Stimulated activated CD4-positive, alpha-beta T cell treated with anti-CD3 and anti-CD28 coated beads, TNF-alpha, amount 100 ng/mL, for 1 hour (primary cell): ENCODE results near the gene ADGRL2.

Source experiments
- DNase-seq, 3 donors: peaks; one replicate each; pipeline ENCODE4 v3.0.0-alpha.2; 2020; ENCODE audit warnings: low read depth in 3 of 3, low spot score in 1 of 3

The ADGRL2 gene

DNA sequence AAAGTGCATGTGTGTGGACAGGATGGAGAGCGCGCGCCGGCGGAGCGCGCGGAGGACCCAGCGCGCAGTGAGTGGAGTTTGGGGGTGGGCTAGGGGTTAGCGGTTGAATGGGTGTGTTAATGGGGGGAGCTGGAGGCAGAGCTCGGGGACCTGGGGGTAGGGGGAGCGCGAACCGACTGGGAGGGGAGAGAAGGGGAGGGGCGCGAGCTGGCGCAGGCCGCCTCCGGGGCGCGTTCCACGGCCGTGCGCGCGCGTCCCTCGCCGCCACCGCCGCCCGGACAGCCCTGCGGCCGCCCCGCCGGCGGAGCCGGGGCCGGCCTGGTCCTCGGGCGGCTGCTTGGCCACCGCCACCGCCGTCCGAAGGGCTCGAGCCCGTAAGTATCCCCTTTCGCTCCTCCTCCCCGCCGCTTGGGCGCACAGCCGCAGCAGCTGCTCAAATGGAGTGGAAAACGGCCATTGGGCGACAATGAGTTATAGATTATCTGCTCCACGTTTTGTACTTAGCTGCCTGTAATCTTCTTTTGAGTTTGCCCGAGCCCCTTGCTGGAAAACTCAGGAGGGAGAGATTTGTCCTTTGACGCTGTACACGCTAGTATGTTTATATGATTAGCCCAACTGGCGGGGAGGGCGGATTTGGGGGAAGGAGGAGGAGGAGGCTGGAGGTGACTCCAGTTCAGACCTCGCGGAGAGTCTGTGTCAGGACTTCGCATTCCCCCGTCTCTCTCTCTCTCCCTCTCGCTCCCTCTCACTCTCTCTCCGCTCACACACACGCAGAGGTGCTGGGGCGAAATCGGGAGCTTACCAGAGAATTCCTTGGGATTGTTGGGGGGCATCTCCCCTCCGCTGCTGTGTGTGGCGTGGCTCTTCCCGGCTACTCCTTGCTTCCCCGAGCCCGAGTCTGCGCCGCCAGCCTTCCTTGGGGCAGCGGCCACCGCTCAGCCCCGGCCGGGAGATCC is at the start of gene ADGRL2:
Gene ADGRL2, plus strand, starts transcription at position 240 of the 956 bp plus-strand sequence. CDS start 36,051 bp downstream, outside the sequence.
- DNase-seq, result no peak

DNA sequence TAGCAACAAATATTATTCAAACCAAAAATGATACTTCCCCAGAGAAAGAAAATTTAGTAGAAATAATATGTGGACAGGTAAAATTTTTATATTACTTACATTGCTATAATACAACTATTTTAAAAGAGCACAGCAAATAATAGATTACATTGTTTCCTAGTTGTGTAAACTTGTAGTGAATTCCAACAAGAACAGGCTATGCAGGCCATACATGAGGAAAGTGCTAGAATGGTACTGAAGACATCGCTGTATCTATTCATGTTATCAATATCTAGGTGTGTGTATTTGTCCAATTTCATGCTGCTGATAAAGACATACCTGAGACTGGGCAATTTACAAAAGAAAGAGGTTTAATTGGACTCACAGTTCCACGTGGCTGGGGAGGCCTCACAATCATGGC is 47.9 kb upstream of the ADGRL2 start:
- DNase-seq, result no peak

DNA sequence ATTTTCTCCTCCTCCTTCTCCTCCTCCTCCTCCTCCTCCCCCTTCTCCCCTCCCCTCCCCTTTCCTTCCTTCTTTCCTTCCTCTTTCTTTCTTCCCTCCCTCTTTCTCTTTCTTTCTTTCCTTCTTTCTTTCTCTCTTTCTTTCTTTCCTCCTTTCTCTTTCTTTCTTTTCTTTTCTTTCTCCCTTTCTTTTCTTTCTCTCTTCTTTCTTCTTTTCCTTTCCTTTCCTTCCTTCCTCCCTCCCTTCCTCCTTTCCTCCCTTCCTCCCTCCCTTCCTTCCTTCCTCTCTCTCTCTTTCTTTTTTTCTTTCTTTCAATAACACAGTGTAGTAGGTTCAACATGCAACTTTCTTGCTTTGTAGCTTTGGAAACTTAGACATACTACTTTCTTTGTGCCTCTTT is 46.3 kb upstream of the ADGRL2 start:
- DNase-seq, result no peak

DNA sequence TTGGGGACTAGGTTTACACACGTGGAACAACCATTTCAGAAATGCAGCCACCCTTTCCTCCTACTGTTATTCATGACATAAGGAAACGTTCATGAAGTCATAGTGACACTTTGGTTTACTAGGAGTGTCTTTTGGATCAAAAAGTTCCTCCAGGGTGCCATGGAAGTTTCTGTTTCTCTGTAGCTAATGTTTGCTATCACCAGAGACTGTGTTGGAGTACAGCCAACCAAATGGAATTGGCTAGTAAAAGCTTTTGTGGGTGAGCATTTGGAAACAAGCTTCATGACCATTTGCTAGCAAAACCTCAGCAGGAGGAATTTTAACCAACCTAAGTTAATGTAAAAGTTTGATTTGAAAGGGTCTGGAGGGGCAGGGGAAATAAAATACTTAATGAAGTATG is 43.9 kb upstream of the ADGRL2 start:
- DNase-seq, result no peak

DNA sequence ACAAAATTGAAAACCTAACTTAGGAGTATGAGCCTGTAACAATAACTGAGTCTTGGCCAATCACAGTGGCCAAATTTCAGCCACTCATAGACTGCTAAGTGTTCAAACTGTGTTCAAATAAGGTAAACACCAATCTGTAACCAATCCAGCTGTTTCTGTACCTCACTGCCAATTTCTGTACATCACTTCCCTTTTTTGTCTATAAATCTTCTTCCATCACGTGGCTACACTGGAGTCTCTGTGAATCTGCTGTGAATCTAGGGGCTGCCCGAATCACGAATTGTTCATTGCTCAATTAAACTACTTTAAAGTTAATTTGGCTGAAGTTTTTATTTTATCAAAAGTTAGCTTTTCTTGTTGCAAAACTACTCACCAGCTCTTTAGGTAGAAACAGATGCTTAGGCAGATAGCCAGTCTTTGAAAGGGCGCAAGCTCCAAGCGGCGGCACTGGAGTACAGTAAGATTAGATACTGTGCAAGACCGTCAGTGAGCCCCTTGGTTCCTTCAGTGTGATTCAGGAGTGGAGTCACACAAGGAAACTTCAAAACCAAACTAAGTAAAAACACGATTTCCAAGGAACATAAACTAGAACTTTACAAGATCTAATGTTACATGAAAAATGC is 43.2 kb upstream of the ADGRL2 start:
- no peak for DNase-seq

DNA sequence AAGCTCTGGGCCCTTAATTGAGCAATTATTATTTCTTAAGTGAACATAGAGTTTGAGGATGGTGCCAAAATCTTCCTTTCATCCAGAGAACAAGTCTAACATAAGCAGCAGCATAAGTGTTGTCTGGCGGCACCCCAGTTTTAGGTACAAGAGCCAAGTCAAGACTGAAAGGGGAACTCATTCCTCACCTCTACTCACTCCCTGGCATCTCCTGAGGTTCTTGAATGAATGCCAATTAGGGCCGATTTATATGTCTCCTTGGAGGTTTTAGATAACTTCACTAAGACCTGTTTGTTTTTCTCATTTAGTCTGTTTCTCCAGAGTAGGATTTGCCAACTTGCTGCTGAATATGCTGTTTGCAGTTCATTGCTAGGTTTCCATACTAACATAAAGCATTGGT is 42.6 kb upstream of the ADGRL2 start:
- DNase-seq, result no peak

DNA sequence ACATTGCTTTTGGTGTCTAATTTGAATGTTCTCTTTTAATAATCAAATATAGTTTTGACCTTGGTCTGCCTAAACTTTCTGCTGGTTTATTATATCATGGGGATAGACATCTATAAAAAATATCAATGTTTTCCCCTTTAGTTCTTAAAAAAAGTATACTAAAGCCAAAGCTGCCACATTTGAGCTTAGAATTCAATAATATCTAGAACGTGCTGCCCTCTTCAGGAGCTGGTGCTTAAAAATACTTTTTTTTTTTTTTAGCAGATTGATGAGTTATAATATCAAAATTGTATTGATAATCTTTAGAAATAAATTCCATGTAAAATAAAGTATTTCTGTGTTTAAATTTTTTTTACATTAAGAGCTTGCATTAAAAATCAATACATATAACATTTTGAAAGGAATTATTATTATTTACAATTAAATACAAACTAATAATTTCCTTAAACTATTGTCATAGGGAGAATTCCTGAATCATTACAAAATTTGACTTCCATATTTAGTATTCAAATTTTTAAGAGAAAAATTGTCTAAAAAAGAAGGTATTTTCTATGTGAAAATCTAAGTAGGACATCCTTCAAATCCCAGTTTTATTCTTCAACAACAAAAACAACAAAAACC is 40.1 kb upstream of the ADGRL2 start:
- DNase-seq, result no peak

DNA sequence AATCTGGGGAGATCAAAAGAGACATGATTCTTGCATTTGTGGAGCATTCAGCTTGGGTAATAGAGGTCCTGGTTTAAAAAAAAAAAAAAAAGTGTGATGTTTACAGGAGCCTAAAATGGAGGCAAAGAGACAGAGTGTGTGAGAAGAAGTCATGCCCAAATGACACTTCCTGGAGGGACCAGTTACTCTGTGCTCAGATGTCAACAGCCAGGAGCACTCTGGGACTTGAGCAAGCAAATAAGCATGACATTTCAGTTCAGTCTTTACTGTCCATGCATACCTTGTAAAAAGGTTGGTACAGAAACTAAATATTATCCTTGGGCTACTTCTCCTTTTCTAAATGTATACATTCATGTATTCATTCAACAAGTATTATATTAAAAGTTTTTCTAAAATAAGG is 25.2 kb upstream of the ADGRL2 start:
- DNase-seq, result no peak

DNA sequence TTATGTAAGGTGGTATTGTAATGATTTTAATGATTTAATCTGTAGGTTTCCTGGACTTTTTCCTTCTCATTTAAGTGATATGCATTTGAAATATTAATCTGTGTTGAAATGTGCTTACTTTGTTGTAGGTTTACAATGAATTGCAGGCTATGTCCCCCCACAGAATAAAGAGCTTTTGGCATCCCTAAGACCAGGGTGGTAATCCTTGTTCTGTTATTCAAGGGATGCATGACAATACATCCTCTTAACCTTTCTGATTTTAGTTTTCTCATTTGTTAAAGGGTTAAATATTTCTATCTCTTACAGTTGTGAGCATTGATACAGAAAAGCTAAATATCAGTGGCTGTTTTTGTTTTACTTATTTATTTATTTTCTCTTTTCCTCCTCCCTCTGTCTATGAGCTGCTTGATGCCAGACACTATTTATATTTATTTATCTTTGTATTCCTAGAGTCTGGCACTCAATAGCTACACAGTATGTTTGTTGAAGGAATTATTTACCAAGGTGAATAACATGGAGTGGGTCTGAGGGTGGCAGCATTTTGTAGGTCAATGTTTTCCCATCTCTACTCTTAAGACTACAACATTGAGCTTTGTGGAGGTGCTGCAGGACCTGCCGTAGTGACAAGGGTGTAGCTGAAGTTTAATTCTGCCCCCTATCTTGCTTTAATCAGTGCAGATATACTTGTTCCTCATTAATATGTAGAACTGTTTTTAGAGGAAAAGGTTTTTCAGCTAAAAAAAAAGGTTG is 19.9 kb upstream of the ADGRL2 start:
- DNase-seq, result no peak

DNA sequence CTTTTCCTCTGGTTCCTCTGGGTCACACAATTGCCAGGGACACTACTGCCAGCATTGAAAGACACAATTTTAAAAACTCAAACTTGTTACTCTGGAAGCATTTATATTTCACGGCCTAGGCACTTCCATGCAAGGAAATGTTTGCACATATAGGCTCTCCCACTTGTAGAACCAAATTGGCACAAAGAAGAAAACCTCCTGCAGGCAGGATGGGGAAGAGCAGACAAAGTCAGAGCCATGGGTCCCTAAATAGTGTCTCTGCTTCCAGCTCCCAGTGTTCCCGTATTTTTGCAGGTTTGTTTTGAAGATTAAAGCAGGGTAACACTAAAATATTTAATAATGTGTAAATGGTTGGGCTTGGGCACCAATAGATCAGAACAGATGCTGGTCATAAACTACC is 19.0 kb upstream of the ADGRL2 start:
- no peak for DNase-seq

DNA sequence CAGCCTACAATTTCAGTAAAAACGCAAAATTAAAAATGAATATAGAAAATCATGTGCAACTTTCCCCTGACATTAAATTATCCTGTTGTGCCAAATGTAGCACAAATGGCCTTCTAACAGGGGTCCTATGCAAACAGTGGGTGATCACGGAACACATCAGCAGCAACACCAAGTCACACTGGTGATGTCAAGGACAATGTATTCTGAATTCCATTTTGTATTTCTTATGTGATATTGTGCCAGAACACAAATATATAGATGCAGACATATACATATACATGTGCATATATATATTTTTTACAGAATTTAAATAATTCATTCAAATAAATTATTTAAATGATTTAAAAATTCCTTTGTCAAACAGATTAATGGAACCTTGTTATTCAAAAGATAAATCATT is 8.6 kb upstream of the ADGRL2 start:
- no peak for DNase-seq

DNA sequence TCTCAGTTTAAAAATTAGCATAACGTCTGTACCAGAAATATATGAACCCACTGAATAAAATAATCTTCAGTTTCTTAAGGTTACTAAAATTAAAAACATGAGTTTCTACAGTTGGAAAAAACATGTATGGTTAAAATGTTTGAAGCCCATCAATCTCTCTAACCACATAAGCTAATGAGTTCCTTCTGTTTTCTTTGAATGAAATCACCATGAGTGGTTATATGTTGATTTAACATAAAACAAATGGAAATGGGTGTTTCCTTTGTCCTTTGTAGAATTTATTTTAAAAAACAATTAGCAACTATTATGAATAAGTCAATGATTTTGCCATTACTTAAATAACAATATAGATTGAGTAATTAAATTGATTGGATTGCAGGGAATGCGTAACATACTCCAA is 3.0 kb upstream of the ADGRL2 start:
- DNase-seq, result no peak

DNA sequence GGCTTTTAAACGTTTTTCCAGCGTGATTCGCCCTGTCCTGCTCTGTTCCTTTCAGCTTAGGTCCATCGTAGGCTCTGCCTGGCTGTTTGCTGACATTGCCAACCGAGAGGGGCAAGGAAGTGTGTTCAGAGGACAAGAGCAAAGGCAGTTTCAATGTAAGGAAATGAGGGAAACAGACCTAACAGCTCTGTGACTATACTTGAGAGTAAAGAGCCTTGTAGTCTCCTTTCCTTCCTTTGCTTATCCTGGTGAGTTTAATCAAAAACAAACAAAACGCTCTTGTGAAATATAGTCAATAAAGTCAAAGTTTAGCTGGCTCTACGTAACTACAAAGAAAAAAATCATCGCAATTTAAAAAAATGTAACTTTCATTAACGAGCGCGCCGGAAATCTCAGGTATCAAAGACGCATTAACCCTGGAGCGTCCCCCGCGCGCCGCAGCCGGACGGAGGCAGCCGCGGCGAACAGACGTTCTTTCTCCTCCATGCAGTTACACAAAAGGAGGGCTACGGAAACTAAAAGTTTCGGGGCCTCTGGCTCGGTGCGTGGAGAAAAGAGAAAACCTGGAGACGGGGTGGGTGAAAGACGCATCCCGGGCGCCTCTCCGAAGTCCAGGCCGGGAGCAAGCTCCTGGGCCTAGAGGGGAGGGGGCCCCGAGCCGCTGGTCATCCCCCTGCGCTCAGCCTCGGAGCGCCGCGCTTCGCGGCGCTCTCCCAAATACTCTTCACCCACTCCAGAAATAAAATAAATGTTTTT is 617 bp upstream of the ADGRL2 start:
- no peak for DNase-seq

DNA sequence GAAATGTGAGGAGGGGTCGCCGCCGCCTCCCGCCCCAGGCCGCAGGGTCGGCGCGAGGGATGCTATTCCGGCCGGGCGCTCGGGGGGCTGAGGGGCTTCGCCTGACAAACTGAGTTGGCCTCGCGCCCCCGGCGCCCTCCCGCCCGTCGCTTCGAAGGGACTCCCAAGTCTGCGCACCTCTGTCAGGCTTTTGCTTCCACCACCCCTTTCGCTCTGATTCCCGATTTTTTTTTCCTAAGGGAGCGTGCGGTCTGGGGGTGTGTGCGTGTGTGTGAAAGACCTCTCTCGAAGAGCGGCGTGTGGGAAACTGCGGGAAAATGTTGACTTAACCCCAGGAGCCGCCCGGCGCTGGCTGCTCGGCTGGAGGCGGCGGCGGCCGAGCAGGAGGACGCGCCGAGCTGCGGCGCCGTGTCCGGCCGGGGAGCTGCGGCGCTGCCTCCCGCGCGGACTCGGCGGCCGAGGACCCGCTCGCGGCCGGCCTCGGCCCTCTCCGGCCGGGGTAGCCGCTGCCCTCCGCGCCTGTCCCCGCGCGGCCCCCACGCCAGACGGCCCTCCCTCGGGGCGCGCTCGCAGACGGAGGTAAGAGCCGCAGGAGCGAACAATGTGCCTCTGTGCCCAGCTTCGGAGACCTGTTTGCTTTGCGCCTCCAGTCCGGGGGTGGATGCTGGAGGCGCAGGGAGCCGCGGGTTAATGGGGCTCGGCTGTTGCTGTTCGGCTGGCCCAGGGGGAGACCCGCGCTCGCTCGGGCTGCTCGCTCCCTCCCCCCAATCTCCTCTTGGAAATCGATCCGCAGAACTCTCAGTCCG is 1.1 kb downstream of the ADGRL2 start:
- DNase-seq, result no peak

DNA sequence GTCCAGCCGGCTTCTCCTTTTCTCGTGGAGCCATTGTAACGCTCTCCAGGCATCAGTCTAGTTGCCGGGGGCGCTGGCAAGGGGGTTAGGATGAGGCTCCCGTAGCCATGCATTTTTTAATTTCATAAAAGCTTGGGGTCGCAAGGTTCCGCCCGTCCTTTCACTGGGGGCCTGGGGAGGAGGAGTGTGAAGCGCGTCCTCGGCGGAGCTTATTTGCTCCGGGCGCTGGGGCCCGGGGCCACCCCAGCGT is 1.6 kb downstream of the ADGRL2 start:
- no peak for DNase-seq

DNA sequence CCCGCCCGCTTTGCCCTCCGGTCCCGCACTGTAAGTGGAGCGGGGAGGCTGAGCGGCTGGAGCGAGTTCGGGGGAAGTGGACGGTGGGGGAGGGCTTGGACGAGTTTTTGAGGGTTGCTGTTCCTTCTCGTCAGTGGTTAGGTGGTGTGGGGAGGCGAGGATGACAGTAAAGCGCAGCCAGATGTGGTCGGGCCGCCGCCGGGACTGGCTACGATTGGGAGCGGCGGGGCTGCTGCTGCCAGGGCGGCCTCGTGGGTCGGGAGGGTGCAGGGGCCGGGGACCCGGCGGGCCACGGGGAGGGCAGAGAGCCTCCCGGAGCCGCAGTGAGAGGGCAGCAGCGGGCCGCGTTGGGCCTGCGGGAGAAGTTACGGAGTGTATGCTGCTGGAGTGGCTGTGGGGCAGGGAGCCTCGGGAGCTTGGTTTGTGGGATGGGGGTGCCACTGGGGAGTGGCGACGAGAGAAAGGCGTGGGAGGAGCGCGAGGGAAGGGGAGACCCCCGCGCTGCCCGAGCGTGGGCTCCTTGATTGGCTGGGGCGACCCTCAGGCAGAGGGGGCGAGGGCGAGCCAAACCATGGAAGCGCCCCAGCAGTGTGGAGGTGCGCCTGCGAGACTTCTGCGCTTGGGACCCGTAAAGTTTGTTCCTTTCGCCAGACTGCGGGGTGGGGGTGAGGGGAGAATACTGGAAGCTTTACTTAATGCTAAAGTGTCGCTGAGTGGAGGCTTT is 2.1 kb downstream of the ADGRL2 start:
- DNase-seq, result no peak

DNA sequence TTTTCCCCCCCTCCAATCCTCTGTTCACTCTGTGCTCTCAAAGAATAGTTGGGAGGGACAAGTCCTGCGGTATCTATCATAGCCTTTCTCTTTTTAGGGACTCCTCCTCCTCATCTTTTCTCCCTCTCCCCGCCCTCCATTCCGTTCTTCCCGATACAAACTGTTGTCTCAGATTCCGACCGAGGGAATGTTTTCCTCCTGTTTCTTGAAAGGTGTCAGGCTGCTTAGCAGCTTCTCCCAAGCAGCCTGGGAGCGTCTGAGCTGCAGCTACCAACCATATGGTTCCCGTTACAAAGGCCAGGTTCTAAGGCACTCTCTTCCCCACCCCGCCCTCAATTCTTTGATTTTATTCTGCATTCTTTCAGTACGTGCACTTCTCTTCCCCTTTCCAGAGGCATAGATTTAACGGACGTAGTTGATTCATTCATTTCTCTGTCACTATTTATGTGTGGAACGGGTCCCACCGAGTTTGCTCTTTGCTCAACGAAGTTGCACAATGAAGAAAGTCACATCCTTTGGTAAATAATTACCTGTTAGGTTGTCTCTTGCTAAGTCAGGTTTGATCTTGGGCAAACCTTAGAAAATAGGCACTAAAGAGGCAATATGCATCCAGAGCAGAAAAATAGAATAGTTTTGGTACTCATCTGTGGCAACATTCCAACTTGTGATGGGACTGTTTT is 2.8 kb downstream of the ADGRL2 start:
- no peak for DNase-seq

DNA sequence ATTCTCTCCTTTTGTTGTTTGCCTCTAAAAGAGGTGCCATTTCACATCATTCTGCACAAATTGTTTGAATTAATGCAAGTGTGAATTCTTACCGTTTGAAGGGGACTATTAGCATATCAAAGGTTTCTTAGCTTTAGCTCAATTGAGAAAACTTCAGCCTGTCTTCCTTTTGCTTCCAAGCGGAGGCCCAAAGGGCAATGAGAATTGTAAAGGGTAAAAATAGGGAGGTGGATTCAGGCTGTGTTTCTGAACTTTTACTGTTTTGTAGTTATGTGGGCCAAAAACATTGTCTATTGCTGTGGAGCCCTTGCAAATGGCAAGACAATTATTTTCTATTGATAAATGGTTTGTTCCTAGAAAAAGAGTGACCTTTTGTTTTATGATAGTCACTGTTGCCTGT is 3.6 kb downstream of the ADGRL2 start:
- no peak for DNase-seq
